NCI-H2196 (cell line): ENCODE measurements around the gene SLC7A6OS.

ENCODE experiments used
- DNase-seq: peaks from one replicate; lab custom pipeline; 2025; ENCODE audit not compliant: unreplicated experiment; lab: John Stamatoyannopoulos, UW

SLC7A6OS gene

GRCh38 chr16:68310774-68311511 is at the start of gene SLC7A6OS, which contains the start of gene PRMT7:
Gene SLC7A6OS, minus strand, starts transcription at chr16:68310946. Its CDS starts 20 bp downstream, at chr16:68310926.
Gene PRMT7, plus strand, starts transcription at chr16:68311019. Its CDS starts 4,961 bp downstream, at chr16:68315980.
- DNase-seq, result peak; percentile 73

GRCh38 chr16:68359398-68360191 is 48.8 kb upstream of the SLC7A6OS start:
- DNase-seq, result no peak

GRCh38 chr16:68358951-68359350 is 48.2 kb upstream of the SLC7A6OS start:
- no peak for DNase-seq

- DNase-seq, result no peak
Observed at GRCh38 chr16:68357923-68358322, 47.2 kb upstream of the SLC7A6OS start.

GRCh38 chr16:68357521-68357922 is 46.8 kb upstream of the SLC7A6OS start:
- no peak for DNase-seq

- no peak for DNase-seq
Observed at GRCh38 chr16:68356919-68357286, 46.2 kb upstream of the SLC7A6OS start.

GRCh38 chr16:68356249-68356918 is 45.6 kb upstream of the SLC7A6OS start:
- no peak for DNase-seq

- DNase-seq, result no peak
Observed at GRCh38 chr16:68355447-68356248, 44.9 kb upstream of the SLC7A6OS start.

- no peak for DNase-seq
Observed at GRCh38 chr16:68354816-68355215, 44.1 kb upstream of the SLC7A6OS start.

- DNase-seq, result no peak
Observed at GRCh38 chr16:68353366-68353765, 42.6 kb upstream of the SLC7A6OS start.

- DNase-seq, result peak; percentile 26
Observed at GRCh38 chr16:68351991-68352431, 41.3 kb upstream of the SLC7A6OS start.

- DNase-seq, result no peak
Observed at GRCh38 chr16:68351463-68351862, 40.7 kb upstream of the SLC7A6OS start.

- DNase-seq, result no peak
Observed at GRCh38 chr16:68350813-68351350, 40.1 kb upstream of the SLC7A6OS start.

GRCh38 chr16:68349838-68350410 is 39.2 kb upstream of the SLC7A6OS start:
- DNase-seq, result no peak

- DNase-seq, result no peak
Observed at GRCh38 chr16:68348639-68349445, 38.1 kb upstream of the SLC7A6OS start.

GRCh38 chr16:68347605-68348004 is 36.9 kb upstream of the SLC7A6OS start:
- DNase-seq, result no peak

GRCh38 chr16:68346892-68347480 is 36.2 kb upstream of the SLC7A6OS start:
- DNase-seq, result no peak

GRCh38 chr16:68345958-68346635 is 35.4 kb upstream of the SLC7A6OS start:
- no peak for DNase-seq
